ENCODE results near the gene GPC4.

GRCh38 chrX:133265331-133265730 is 150.0 kb downstream of the GPC4 start:
- TF ChIP-seq NFIC (IDR thresholded peaks at IDR 0.05; ENCODE audit: low read depth, low read length) = no peak
- no peak for TF ChIP-seq CTCF (IDR thresholded peaks at IDR 0.05 in 2 of 3, conservative IDR thresholded peaks at IDR 0.05 in 1 of 3; ENCODE audit: control insufficient read depth in 2 of 3, extremely low read depth in 1 of 3, insufficient read depth in 1 of 3, low read depth in 3 of 3, low read length in 3 of 3)
- no peak for TF ChIP-seq SKIL (IDR thresholded peaks at IDR 0.05; ENCODE audit: low read depth, poor library complexity, severe bottlenecking)
- no peak for TF ChIP-seq EZH2 (IDR thresholded peaks at IDR 0.05; ENCODE audit: borderline replicate concordance, control insufficient read depth, low read depth, low read length)
- no peak for TF ChIP-seq BACH1 (IDR thresholded peaks at IDR 0.05; ENCODE audit: borderline replicate concordance)
- no peak for TF ChIP-seq EED (IDR thresholded peaks at IDR 0.05; ENCODE audit: low read depth)
- no peak for TF ChIP-seq YBX1 (IDR thresholded peaks at IDR 0.05)
- TF ChIP-seq REST (IDR thresholded peaks at IDR 0.05; ENCODE audit: low read depth, low read length) = no peak
